WTC11 (cell line): ENCODE measurements around the gene DLGAP4. TPM values are rescaled to one million over a fixed set of nuclear protein-coding genes. Genes with fewer than 3 reads are reported as not detected.

Source experiments
- ATAC-seq: fragments of 200-7000 bp; cut with Tn5 transposase; 2 replicates; pipeline ENCODE4 v1.10.0; 2021; ENCODE audit warnings: mild to moderate bottlenecking, moderate library complexity
- CTCF ChIA-PET: fragments of 300-600 bp; sonication (Branson Sonifier 250); formaldehyde crosslinking; loops from one replicate; lab custom pipeline; 2021; ENCODE audit warnings: antibody characterized with exemption; lab: Charles Lee
- POLR2A ChIA-PET: fragments of 350-600 bp; sonication (Branson Sonifier 250); formaldehyde crosslinking; loops from one replicate; lab custom pipeline; 2021; ENCODE audit warnings: antibody characterized with exemption; lab: Charles Lee
- DNase-seq: peaks from one replicate; pipeline ENCODE4 v3.0.0; 2021; ENCODE audit warnings: low spot score
- H3K27ac Mint-ChIP-seq: 2 replicates; pipeline ENCODE4 v1.8.0; 2021; ENCODE audit warnings: mixed read lengths
- H3K27me3 Mint-ChIP-seq: 2 replicates; pipeline ENCODE4 v1.8.0; 2021; ENCODE audit warnings: low read depth, mild to moderate bottlenecking, moderate library complexity, mixed read lengths
- H3K36me3 Mint-ChIP-seq: 2 replicates; pipeline ENCODE4 v1.8.0; 2021; ENCODE audit warnings: mixed read lengths
- H3K4me1 Mint-ChIP-seq: 2 replicates; pipeline ENCODE4 v1.8.0; 2022; ENCODE audit warnings: mixed read lengths
- H3K4me3 Mint-ChIP-seq: 2 replicates; pipeline ENCODE4 v1.8.0; 2021; ENCODE audit warnings: mild to moderate bottlenecking, moderate library complexity, mixed read lengths
- H3K9me3 Mint-ChIP-seq: 2 replicates; pipeline ENCODE4 v1.8.0; 2021; ENCODE audit warnings: mixed read lengths
- CREB1 ChIP-seq: sonication (generic); formaldehyde crosslinking; IDR thresholded peaks from 2 replicates; pipeline ENCODE4 v1.8.0; 2023; ENCODE audit warnings: mild to moderate bottlenecking, missing genetic modification reagents
- CREM ChIP-seq: sonication (generic); formaldehyde crosslinking; IDR thresholded peaks from 2 replicates; pipeline ENCODE4 v1.8.1; 2022; ENCODE audit warnings: mild to moderate bottlenecking, missing genetic modification reagents, moderate library complexity
- ESRRA ChIP-seq: sonication (generic); formaldehyde crosslinking; IDR thresholded peaks from 2 replicates; pipeline ENCODE4 v1.8.1; 2022; ENCODE audit warnings: mild to moderate bottlenecking, missing genetic modification reagents, borderline replicate concordance
- GTF2I ChIP-seq: fragments of 250-450 bp; sonication (Bioruptor Pico); conservative IDR thresholded peaks from 2 replicates; pipeline ENCODE4 v1.4.0; 2021; ENCODE audit warnings: mild to moderate bottlenecking
- JUN ChIP-seq: sonication (generic); formaldehyde crosslinking; IDR thresholded peaks from 2 replicates; pipeline ENCODE4 v1.8.0; 2023; ENCODE audit warnings: mild to moderate bottlenecking, missing genetic modification reagents
- KAT7 ChIP-seq: sonication (generic); formaldehyde crosslinking; IDR thresholded peaks from 2 replicates; pipeline ENCODE4 v1.8.1; 2023; ENCODE audit warnings: missing genetic modification reagents, mild to moderate bottlenecking, borderline replicate concordance
- NR2C2 ChIP-seq: sonication (generic); formaldehyde crosslinking; IDR thresholded peaks from 2 replicates; pipeline ENCODE4 v1.8.0; 2022; ENCODE audit warnings: mild to moderate bottlenecking, missing genetic modification reagents
- NR3C1 ChIP-seq: sonication (generic); formaldehyde crosslinking; conservative IDR thresholded peaks from 2 replicates; pipeline ENCODE4 v1.8.1; 2023; ENCODE audit warnings: low read depth, mild to moderate bottlenecking, missing genetic modification reagents
- PRRX2 ChIP-seq: fragments of 250-450 bp; sonication (Bioruptor Pico); IDR thresholded peaks from 2 replicates; pipeline ENCODE4 v1.8.0; 2021; ENCODE audit warnings: mild to moderate bottlenecking
- RELA ChIP-seq: sonication (generic); formaldehyde crosslinking; IDR thresholded peaks from 2 replicates; pipeline ENCODE4 v1.8.1; 2022; ENCODE audit warnings: missing genetic modification reagents, mild to moderate bottlenecking, borderline replicate concordance
- SMAD4 ChIP-seq: sonication (generic); formaldehyde crosslinking; IDR thresholded peaks from 2 replicates; pipeline ENCODE4 v1.8.0; 2022; ENCODE audit warnings: mild to moderate bottlenecking, missing genetic modification reagents
- SOX15 ChIP-seq: fragments of 250-450 bp; sonication (Bioruptor Pico); IDR thresholded peaks from 2 replicates; pipeline ENCODE4 v1.9.0; 2021; ENCODE audit warnings: mild to moderate bottlenecking
- TCF7 ChIP-seq: sonication (generic); formaldehyde crosslinking; IDR thresholded peaks from 2 replicates; pipeline ENCODE4 v1.8.0; 2022; ENCODE audit warnings: mild to moderate bottlenecking, low read depth, missing genetic modification reagents, moderate library complexity
- TEAD1 ChIP-seq: sonication (generic); formaldehyde crosslinking; IDR thresholded peaks from 2 replicates; pipeline ENCODE4 v1.8.0; 2022; ENCODE audit warnings: mild to moderate bottlenecking, missing genetic modification reagents
- ZNF263 ChIP-seq: sonication (generic); formaldehyde crosslinking; IDR thresholded peaks from 2 replicates; pipeline ENCODE4 v1.8.1; 2022; ENCODE audit warnings: low read depth, mild to moderate bottlenecking, moderate library complexity, missing genetic modification reagents
- total RNA-seq: library from RNA; stranded (reverse); gene quantifications from 3 replicates; pipeline ENCODE4 v1.2.3, GENCODE V29; 2021
- TF ChIP-seq, protein P1 (sequence below): fragments of 250-450 bp; sonication (Bioruptor Pico); conservative IDR thresholded peaks from 2 replicates; pipeline ENCODE4 v1.9.0; 2021; ENCODE audit warnings: mild to moderate bottlenecking
- TF ChIP-seq, protein P2 (sequence below): sonication (generic); formaldehyde crosslinking; IDR thresholded peaks from 2 replicates; pipeline ENCODE4 v1.8.0; 2022; ENCODE audit warnings: missing genetic modification reagents
- TF ChIP-seq, protein P3 (sequence below): sonication (generic); formaldehyde crosslinking; IDR thresholded peaks from 2 replicates; pipeline ENCODE4 v1.8.0; 2023; ENCODE audit warnings: missing genetic modification reagents, mild to moderate bottlenecking, borderline replicate concordance
- TF ChIP-seq, protein P4 (sequence below): sonication (generic); formaldehyde crosslinking; conservative IDR thresholded peaks from 2 replicates; pipeline ENCODE4 v1.8.1; 2022; ENCODE audit warnings: mild to moderate bottlenecking, missing genetic modification reagents

DLGAP4 gene
- total RNA-seq, 1 experiment from 2014 or later: 52.6 TPM

DNA sequence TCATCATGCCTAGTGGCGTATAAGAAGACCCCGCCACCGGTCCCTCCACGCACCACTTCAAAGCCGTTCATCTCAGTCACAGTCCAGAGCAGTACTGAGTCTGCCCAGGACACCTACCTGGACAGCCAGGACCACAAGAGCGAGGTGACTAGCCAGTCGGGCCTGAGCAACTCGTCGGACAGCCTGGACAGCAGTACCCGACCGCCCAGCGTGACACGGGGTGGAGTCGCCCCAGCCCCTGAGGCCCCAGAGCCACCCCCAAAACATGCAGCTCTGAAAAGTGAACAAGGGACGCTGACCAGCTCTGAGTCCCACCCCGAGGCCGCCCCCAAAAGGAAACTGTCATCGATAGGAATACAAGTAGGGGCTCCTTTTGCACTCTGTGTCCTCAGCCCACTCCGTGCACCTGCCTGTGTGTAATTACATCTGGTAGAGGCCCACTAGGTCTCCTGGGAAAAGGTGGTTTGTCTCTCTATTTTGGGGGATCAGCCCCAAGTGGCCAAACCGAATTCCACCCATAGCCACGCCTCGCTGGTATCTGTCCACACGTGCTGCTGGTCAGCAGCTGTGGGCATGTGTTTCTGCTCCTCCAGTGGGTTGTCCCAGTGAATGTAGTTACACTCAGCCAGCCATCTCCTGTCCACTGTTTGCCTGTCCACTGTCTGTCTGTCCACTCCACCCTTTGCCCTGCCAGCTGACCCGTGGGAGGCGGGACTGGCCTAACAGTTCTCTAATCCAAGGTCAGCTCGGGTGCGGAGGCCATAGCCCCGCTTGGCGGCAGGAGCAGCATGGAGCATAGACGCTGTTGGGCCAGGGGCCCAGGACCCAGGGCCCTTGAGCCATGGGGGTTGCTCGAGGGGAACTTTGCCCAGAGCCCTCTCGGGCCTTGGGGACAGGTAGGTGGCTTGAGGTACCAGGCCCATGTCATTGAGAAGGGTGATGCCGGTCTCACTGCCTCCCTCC lies 190.8 kb downstream of the DLGAP4 start:
- Mint-ChIP-seq H3K36me3 (peaks cover 13% of the 10 kb centered on the region), H3K27ac (no peak overlapping the region), H3K4me1 (no peaks in the 10 kb centered on the region; the same call in 1 of the 2 replicates)
- no peak for ATAC-seq
- TF ChIP-seq KAT7: no peak
- TF ChIP-seq NR3C1 (CRISPR knock-in tag): no peak
- no peak for TF ChIP-seq ESRRA (CRISPR knock-in tag)
- TF ChIP-seq SOX15: no peak
- TF ChIP-seq, protein P1, sequence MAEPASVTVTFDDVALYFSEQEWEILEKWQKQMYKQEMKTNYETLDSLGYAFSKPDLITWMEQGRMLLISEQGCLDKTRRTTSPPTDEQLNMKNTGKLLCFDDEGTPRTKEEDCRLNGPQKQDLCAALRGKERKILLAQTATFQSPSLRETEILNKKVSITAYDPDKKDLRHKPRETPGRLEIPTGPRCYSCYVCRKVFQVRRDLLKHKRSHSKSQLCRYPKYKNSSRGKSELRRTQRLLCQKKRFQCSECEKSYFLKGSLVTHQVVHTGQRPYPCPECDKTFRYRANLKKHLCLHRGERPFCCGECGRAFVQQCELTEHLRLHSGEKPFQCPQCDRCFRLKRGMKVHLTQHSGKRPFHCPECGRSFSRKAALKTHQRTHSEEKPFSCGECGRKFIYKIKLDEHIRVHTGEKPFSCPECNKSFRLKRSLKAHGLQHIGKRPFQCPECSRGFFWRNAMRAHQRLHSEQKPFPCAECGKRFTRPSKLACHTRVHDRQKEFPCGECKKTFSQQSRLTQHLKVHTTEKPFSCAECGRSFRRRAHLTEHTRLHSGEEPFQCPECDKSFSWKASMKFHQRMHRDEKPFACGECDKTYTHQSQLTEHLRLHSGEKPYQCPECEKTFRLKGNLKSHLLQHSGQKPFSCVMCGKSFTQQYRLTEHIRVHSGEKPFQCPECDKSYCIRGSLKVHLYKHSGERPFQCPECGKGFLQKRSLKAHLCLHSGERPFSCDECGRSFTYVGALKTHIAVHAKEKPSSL (CRISPR knock-in tag): no peak
- no peak for TF ChIP-seq CREM
- TF ChIP-seq TCF7 (CRISPR knock-in tag): no peak
- no peak for TF ChIP-seq RELA (CRISPR knock-in tag)
- TF ChIP-seq CREB1 (CRISPR knock-in tag): no peak
- no peak for TF ChIP-seq ZNF263 (CRISPR knock-in tag)
- TF ChIP-seq, protein P2, sequence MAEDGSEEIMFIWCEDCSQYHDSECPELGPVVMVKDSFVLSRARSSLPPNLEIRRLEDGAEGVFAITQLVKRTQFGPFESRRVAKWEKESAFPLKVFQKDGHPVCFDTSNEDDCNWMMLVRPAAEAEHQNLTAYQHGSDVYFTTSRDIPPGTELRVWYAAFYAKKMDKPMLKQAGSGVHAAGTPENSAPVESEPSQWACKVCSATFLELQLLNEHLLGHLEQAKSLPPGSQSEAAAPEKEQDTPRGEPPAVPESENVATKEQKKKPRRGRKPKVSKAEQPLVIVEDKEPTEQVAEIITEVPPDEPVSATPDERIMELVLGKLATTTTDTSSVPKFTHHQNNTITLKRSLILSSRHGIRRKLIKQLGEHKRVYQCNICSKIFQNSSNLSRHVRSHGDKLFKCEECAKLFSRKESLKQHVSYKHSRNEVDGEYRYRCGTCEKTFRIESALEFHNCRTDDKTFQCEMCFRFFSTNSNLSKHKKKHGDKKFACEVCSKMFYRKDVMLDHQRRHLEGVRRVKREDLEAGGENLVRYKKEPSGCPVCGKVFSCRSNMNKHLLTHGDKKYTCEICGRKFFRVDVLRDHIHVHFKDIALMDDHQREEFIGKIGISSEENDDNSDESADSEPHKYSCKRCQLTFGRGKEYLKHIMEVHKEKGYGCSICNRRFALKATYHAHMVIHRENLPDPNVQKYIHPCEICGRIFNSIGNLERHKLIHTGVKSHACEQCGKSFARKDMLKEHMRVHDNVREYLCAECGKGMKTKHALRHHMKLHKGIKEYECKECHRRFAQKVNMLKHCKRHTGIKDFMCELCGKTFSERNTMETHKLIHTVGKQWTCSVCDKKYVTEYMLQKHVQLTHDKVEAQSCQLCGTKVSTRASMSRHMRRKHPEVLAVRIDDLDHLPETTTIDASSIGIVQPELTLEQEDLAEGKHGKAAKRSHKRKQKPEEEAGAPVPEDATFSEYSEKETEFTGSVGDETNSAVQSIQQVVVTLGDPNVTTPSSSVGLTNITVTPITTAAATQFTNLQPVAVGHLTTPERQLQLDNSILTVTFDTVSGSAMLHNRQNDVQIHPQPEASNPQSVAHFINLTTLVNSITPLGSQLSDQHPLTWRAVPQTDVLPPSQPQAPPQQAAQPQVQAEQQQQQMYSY (CRISPR knock-in tag): no peak
- TF ChIP-seq TEAD1 (CRISPR knock-in tag): no peak
- TF ChIP-seq GTF2I (CRISPR knock-in tag): no peak
- TF ChIP-seq SMAD4 (CRISPR knock-in tag): no peak
- no peak for TF ChIP-seq PRRX2 (CRISPR knock-in tag)
- no peak for TF ChIP-seq JUN (CRISPR knock-in tag)
- TF ChIP-seq NR2C2: no peak
- TF ChIP-seq, protein P3, sequence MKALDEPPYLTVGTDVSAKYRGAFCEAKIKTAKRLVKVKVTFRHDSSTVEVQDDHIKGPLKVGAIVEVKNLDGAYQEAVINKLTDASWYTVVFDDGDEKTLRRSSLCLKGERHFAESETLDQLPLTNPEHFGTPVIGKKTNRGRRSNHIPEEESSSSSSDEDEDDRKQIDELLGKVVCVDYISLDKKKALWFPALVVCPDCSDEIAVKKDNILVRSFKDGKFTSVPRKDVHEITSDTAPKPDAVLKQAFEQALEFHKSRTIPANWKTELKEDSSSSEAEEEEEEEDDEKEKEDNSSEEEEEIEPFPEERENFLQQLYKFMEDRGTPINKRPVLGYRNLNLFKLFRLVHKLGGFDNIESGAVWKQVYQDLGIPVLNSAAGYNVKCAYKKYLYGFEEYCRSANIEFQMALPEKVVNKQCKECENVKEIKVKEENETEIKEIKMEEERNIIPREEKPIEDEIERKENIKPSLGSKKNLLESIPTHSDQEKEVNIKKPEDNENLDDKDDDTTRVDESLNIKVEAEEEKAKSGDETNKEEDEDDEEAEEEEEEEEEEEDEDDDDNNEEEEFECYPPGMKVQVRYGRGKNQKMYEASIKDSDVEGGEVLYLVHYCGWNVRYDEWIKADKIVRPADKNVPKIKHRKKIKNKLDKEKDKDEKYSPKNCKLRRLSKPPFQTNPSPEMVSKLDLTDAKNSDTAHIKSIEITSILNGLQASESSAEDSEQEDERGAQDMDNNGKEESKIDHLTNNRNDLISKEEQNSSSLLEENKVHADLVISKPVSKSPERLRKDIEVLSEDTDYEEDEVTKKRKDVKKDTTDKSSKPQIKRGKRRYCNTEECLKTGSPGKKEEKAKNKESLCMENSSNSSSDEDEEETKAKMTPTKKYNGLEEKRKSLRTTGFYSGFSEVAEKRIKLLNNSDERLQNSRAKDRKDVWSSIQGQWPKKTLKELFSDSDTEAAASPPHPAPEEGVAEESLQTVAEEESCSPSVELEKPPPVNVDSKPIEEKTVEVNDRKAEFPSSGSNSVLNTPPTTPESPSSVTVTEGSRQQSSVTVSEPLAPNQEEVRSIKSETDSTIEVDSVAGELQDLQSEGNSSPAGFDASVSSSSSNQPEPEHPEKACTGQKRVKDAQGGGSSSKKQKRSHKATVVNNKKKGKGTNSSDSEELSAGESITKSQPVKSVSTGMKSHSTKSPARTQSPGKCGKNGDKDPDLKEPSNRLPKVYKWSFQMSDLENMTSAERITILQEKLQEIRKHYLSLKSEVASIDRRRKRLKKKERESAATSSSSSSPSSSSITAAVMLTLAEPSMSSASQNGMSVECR (CRISPR knock-in tag): no peak
- TF ChIP-seq, protein P4, sequence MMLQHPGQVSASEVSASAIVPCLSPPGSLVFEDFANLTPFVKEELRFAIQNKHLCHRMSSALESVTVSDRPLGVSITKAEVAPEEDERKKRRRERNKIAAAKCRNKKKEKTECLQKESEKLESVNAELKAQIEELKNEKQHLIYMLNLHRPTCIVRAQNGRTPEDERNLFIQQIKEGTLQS (CRISPR knock-in tag): no peak
- TF ChIP-seq, all 79 proteins: peak for 0
- H3K4me3 Mint-ChIP-seq: no peak overlapping the region
- ChIA-PET CTCF (interaction anchor here (0.9 kb wide), 1 partner anchor 109 kb away, joined by 4 read pairs; the partner anchor contains the start of gene RAB5IF), POLR2A (no interaction called here)
- no peaks in the 10 kb centered on the region for H3K9me3 Mint-ChIP-seq
- no peaks in the 10 kb centered on the region for H3K27me3 Mint-ChIP-seq
- no peak for DNase-seq
